H1 (cell line): ENCODE data around the gene PRR7. TPM values are rescaled to one million over a fixed set of nuclear protein-coding genes. Genes with fewer than 3 reads are reported as not detected.
A peak's percentile ranks its signal among the peaks of the same experiment; 100 is the strongest.

Experiments used
- EP300 ChIP-seq, 2 experiments: IDR thresholded peaks; 1 replicate in 1 of 2; 2 replicates in 1 of 2; pipeline ENCODE4 v1.6.1; 2011 to 2012; ENCODE audit warnings: low read depth in 2 of 2, low read length in 2 of 2, mild to moderate bottlenecking in 2 of 2, borderline replicate concordance in 1 of 2, inconsistent platforms in 1 of 2, moderate library complexity in 1 of 2
- EZH2 ChIP-seq: fragments of 200-600 bp; sonication (generic); IDR thresholded peaks from 2 replicates; pipeline ENCODE4 v1.7.1; 2012; ENCODE audit warnings: low read depth, mild to moderate bottlenecking, moderate library complexity, low read length, inconsistent platforms; ENCODE audit not compliant: severe bottlenecking
- POLR2AphosphoS5 ChIP-seq: IDR thresholded peaks from 2 replicates; pipeline ENCODE4 v1.6.1; 2011; ENCODE audit warnings: low read depth, low read length
- RXRA ChIP-seq: IDR thresholded peaks from 2 replicates; pipeline ENCODE4 v1.6.1; 2011; ENCODE audit warnings: low read depth, mild to moderate bottlenecking, low read length, moderate library complexity; ENCODE audit not compliant: insufficient read depth
- SAP30 ChIP-seq: fragments of 300-600 bp; sonication (generic); IDR thresholded peaks from 2 replicates; pipeline ENCODE4 v1.7.1; 2012; ENCODE audit warnings: low read length, moderate library complexity, mild to moderate bottlenecking, inconsistent platforms; ENCODE audit not compliant: insufficient read depth, insufficient replicate concordance
- SP1 ChIP-seq: IDR thresholded peaks from 2 replicates; pipeline ENCODE4 v1.6.1; 2011; ENCODE audit warnings: low read depth, low read length
- SRF ChIP-seq: IDR thresholded peaks from 2 replicates; pipeline ENCODE4 v1.6.1; 2011; ENCODE audit warnings: mild to moderate bottlenecking, low read depth, low read length, moderate library complexity
- SUZ12 ChIP-seq: fragments of 200-600 bp; sonication (generic); IDR thresholded peaks from 2 replicates; pipeline ENCODE4 v1.6.1; 2012; ENCODE audit warnings: mild to moderate bottlenecking, inconsistent platforms, low read length, moderate library complexity, mixed read lengths
- TBP ChIP-seq: IDR thresholded peaks from 2 replicates; pipeline ENCODE4 v1.6.1; 2011; ENCODE audit warnings: low read depth, low read length, improper control_type of control experiment
- TEAD4 ChIP-seq: IDR thresholded peaks from 2 replicates; pipeline ENCODE4 v1.6.1; 2012; ENCODE audit warnings: low read depth, low read length, inconsistent platforms, mixed read lengths
- polyA plus RNA-seq, 7 experiments: library from polyadenylated mRNA; depleted of rRNA in 3 of 7; stranded (reverse) in 5 of 7; unstranded in 2 of 7; fragments of >200 nt in 5 of 7; fragments of 200-250 nt in 2 of 7; gene quantifications; 1 replicate in 5 of 7; 2 replicates in 1 of 7; 4 replicates in 1 of 7; pipeline versions ENCODE4 v1.2.1 to v1.2.3, GENCODE V29; 2011 to 2013; ENCODE audit warnings: missing spikeins in 2 of 7, mixed read lengths in 2 of 7
- total RNA-seq: library from RNA; stranded (reverse); fragmentation: NEBNext Ultra II Directional; extraction: Animal tissue kit (Norgen Biotek cat#: 25700); gene quantifications from 2 replicates; pipeline ENCODE4 v1.2.1, GENCODE V29; 2021
- TF ChIP-seq, protein P1 (sequence below): fragments of 300-600 bp; sonication (generic); IDR thresholded peaks from 2 replicates; pipeline ENCODE4 v1.7.1; 2012; ENCODE audit warnings: low read length, moderate library complexity, mild to moderate bottlenecking, inconsistent platforms; ENCODE audit not compliant: insufficient replicate concordance

Gene PRR7
- total and polyA plus RNA-seq, 2 of the 8 experiments (the other 6 are each of a cell fraction or from before 2014, with no cell fraction given), result 8.0 to 11.8 TPM

DNA sequence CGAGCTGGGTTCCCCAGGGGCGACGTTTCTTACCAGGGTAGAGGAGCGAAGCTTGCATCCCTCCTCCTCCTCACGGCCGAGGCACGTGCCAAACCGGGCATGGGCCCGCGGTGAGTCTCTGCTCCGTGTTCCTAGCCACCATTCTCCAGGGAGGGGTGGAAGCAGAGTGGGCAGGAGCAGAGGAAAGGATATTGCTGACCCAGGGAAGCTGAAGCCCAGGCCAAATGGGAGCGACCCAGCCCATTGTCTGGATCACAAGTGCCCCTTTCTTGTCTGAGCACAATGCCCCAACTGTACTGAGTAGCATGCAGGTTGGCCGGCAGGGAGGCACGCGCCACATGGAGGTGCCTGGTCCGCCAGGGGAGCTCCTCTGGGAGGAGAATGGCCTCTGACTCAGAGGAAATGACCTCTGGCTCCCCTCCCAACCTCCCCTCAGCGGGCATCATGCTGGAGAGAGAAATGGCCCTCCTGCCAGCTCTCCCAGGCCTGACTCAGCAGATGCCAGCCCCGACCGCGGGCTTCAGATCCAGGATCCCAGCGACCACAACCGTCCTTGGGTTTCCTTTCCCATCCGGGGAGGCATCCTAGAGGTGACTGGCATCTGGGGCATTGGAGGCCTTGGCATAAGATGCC is 1.1 kb downstream of the PRR7 start (continued):
- TF ChIP-seq, protein P1, sequence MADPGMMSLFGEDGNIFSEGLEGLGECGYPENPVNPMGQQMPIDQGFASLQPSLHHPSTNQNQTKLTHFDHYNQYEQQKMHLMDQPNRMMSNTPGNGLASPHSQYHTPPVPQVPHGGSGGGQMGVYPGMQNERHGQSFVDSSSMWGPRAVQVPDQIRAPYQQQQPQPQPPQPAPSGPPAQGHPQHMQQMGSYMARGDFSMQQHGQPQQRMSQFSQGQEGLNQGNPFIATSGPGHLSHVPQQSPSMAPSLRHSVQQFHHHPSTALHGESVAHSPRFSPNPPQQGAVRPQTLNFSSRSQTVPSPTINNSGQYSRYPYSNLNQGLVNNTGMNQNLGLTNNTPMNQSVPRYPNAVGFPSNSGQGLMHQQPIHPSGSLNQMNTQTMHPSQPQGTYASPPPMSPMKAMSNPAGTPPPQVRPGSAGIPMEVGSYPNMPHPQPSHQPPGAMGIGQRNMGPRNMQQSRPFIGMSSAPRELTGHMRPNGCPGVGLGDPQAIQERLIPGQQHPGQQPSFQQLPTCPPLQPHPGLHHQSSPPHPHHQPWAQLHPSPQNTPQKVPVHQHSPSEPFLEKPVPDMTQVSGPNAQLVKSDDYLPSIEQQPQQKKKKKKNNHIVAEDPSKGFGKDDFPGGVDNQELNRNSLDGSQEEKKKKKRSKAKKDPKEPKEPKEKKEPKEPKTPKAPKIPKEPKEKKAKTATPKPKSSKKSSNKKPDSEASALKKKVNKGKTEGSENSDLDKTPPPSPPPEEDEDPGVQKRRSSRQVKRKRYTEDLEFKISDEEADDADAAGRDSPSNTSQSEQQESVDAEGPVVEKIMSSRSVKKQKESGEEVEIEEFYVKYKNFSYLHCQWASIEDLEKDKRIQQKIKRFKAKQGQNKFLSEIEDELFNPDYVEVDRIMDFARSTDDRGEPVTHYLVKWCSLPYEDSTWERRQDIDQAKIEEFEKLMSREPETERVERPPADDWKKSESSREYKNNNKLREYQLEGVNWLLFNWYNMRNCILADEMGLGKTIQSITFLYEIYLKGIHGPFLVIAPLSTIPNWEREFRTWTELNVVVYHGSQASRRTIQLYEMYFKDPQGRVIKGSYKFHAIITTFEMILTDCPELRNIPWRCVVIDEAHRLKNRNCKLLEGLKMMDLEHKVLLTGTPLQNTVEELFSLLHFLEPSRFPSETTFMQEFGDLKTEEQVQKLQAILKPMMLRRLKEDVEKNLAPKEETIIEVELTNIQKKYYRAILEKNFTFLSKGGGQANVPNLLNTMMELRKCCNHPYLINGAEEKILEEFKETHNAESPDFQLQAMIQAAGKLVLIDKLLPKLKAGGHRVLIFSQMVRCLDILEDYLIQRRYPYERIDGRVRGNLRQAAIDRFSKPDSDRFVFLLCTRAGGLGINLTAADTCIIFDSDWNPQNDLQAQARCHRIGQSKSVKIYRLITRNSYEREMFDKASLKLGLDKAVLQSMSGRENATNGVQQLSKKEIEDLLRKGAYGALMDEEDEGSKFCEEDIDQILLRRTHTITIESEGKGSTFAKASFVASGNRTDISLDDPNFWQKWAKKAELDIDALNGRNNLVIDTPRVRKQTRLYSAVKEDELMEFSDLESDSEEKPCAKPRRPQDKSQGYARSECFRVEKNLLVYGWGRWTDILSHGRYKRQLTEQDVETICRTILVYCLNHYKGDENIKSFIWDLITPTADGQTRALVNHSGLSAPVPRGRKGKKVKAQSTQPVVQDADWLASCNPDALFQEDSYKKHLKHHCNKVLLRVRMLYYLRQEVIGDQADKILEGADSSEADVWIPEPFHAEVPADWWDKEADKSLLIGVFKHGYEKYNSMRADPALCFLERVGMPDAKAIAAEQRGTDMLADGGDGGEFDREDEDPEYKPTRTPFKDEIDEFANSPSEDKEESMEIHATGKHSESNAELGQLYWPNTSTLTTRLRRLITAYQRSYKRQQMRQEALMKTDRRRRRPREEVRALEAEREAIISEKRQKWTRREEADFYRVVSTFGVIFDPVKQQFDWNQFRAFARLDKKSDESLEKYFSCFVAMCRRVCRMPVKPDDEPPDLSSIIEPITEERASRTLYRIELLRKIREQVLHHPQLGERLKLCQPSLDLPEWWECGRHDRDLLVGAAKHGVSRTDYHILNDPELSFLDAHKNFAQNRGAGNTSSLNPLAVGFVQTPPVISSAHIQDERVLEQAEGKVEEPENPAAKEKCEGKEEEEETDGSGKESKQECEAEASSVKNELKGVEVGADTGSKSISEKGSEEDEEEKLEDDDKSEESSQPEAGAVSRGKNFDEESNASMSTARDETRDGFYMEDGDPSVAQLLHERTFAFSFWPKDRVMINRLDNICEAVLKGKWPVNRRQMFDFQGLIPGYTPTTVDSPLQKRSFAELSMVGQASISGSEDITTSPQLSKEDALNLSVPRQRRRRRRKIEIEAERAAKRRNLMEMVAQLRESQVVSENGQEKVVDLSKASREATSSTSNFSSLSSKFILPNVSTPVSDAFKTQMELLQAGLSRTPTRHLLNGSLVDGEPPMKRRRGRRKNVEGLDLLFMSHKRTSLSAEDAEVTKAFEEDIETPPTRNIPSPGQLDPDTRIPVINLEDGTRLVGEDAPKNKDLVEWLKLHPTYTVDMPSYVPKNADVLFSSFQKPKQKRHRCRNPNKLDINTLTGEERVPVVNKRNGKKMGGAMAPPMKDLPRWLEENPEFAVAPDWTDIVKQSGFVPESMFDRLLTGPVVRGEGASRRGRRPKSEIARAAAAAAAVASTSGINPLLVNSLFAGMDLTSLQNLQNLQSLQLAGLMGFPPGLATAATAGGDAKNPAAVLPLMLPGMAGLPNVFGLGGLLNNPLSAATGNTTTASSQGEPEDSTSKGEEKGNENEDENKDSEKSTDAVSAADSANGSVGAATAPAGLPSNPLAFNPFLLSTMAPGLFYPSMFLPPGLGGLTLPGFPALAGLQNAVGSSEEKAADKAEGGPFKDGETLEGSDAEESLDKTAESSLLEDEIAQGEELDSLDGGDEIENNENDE, result no peak
- TF ChIP-seq TBP, result peak; percentile 45
- TF ChIP-seq EP300 (IDR thresholded peaks at IDR 0.05; ENCODE audit: borderline replicate concordance in 1 of 2, low read depth in 2 of 2, low read length in 2 of 2), result no peak
- TF ChIP-seq SUZ12, result no peak; the same call in 1 of the 2 replicates
- no peak for TF ChIP-seq RXRA
- no peak for TF ChIP-seq EZH2
- no peak for TF ChIP-seq SP1
- TF ChIP-seq TEAD4, result no peak
- no peak for TF ChIP-seq SAP30
- TF ChIP-seq SRF, result no peak
- TF ChIP-seq POLR2AphosphoS5, result peak; percentile 41; the same call in 1 of the 2 replicates
